ENCODE data around the gene MOV10L1.

Gene MOV10L1

DNA sequence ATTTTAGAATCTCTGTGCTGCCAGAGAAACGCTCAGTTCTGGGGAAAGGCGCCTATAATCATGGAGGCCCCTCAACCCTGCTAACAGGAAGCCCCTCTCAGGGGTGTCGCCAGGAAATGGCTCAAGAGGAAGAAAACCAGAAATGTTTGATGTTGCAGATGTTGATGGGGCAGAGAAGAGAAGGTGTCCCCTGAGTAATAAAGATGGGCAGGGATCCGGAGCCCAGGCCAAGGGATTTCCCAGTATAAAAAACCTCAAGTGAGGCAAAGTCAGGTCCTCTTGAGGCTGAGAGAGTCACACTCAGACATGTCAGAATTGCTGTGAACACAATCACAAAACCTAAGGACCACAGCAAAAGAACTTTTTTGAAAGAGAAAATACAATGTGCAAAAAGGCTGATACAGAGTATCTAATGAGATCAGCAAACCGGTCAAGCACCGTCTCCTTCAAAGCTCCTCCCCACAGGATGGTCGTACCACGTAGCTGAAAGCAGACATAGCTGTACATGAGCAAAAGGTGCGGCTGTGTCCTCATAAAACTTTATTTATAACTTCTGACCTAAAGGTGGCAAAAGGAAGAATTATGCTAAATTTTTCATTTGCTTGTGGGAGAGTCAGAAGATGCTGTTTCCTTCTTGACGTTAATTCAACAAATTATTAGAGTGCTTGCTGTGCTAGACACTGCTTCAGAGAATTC, 12.2 kb downstream of the MOV10L1 start:
- in situ Hi-C loops (cut with MboI; ENCODE audit: low sequenced_read_pairs) = no loop called here

DNA sequence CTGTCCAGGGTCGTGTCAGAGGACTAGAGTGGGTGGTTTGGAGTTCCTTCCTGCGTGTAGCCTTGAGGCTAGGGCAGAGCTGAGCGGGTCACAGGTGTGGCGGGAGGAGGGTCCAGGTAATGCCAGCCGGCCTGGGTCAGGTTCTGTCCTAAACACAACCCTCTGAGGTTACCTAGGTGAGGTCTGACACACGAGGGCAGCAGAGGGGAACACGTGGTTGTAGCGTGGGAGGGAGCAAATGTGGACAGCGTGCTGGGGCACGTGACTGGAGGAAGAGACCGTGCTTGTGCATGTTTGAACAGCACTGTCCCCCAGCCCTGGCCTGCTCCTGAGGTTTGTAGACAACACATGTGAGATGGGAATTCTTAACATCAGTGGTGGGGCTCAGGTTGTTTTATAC, 13.1 kb downstream of the MOV10L1 start:
- in situ Hi-C loops (cut with MboI; ENCODE audit: low sequenced_read_pairs) = no loop called here

DNA sequence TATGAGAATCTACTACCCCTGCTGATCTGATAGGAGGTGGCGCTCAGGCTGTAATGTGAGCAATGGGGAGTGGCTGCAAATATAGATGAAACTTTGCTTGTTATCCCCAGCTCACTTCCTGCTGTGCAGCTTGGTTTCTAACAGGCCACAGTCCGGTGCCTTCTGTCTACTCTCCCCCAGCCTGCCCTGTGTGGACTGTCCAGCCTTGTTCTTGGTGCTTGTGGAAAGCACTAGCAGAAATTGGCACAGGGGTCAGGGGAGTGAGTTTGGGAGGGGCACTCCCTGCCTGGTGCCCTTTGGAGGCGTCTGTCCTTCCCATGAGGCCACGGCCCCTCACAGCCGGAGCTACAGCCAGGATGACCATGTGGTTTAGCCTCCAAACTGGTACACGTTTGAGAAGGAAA, 14.3 kb downstream of the MOV10L1 start:
- in situ Hi-C loops (cut with MboI; ENCODE audit: low sequenced_read_pairs) = no loop called here

DNA sequence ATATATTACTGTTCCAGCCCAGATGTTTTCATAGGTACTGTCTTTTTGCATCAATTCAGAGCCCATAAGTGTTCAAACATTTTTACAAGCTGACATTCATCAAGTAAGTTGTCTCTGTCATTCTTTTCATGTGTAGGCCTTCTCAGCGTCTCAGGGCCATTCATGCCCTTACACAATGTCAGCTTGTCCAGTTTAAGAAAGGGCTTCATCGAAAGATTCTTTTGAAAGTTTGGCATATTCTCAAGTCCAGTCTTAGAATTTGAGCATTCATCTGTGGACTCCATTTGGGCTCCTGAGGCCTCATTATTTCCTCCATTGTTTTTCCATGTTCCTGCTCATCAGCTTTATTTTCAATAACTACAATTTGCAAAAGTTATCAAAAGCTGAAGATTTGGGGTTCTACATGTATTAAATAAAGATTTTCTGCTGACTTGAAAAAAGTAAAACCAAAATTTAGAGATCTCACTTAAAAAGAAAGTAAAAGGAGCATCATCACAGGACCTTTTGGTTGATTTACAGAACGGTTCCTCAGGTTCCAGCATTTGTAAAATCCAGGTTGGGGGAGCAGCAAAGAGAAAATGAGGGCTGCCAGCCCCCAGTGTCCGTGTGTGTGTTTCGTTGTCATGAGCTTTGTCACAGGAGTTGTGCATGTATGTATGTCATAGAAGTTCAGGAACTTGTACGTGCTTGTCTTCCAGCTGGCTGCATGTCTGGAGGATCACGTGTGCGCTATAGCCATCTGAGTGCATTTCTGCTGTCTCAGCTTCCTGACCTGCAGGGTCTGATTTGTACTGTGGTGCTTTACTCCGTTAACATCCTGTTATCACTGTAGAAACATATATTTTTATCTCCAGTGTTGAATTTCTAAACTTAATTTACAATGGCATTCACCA, 15.6 kb downstream of the MOV10L1 start:
- in situ Hi-C loops (cut with MboI; ENCODE audit: low sequenced_read_pairs) = no loop called here

DNA sequence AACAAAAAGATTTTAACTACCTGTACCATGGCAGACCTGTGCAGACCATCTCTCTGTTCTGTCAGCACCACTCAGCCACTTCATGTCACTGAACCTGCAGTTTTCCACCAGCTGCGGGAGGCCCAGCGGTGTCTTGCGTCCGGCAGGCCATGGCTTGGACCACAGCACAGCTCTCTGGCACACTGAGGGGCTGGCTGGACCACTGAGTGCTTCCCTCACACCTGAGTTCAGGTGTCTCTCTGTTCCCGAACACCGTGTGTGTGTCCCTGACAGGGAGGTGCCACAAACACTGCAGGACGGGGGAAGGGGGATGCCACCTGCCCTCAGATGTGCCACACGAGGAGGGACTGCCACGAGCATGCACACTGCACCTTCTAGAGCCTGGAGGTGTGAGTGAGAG, 17.7 kb downstream of the MOV10L1 start:
- in situ Hi-C loops (cut with MboI; ENCODE audit: low sequenced_read_pairs) = no loop called here

GRCh38 chr22:50111056-50111455, 21.2 kb downstream of the MOV10L1 start:
- in situ Hi-C loops (cut with MboI; ENCODE audit: low sequenced_read_pairs) = no loop called here

DNA sequence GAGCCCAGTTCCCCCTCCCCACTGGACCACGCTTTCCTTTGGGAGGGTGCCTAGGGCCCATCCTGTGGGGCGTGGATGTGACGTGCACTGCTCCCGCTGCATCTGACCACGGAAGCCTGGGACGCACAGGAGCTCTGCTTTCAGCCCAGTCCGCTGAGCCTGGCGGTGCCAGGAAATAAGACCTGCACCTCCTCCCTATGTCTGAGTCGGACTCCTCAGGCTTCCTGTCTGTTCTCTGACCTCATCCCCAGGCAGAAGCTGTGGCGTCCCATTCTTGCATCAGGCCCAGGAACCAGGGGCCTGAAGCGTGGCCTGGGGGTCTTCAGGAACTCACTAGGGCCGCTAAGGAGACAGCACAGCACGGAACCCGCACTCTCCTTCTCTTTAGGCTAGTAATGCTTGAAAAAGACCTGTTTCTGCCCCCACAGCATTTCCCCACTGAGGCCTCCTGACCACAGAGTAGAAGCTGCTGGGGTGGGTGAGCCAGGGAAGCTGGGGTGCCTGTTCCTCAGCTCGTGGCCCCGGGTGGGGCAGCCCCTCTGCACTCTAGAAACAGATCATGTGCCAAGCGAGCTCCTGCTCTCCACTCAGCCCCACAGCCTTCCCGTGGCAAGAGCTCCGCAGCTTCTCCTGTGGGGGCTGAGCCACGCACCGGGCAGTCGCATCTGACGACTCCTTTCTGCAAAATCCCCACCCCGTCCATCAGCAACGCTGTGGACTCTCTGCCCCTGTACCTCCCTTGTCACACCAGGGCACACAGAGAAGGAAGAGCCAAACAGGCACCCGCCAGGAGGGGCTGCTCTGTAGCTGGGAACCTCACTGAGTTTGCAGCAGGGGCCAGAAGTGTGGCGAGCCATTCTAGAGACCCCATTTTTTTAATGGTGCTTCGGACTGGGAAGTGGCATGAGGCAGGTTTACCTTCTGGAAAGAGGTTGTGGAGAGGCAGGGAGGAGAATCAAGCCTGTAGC, 22.6 kb downstream of the MOV10L1 start:
- in situ Hi-C loops (cut with MboI; ENCODE audit: low sequenced_read_pairs) = no loop called here

GRCh38 chr22:50114221-50115021, 24.6 kb downstream of the MOV10L1 start:
- in situ Hi-C loops (cut with MboI; ENCODE audit: low sequenced_read_pairs) = no loop called here

DNA sequence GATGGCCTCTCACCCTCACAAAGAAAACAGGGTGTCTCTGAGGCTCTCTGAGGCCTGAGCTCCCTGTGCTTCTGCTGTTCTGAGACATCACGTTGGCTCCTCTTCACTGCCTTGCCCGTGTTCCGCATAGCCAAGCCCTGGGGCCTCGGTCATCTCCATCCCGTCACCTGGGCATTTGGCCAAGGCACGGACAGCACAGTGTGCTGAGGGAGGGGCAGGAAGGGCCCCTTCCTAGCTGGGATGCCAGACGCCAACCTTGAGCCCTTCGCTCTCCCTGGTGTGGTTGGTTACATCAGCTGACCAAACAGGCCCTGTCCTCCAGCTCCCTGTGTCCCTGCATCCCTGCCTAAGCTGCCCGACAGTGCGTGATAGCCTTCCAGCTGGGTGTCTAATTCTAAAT, 25.9 kb downstream of the MOV10L1 start:
- in situ Hi-C loops (cut with MboI; ENCODE audit: low sequenced_read_pairs) = no loop called here

- in situ Hi-C loops (cut with MboI; ENCODE audit: low sequenced_read_pairs) = no loop called here
Measured at GRCh38 chr22:50117168-50117762, 27.5 kb downstream of the MOV10L1 start.

- in situ Hi-C loops (cut with MboI; ENCODE audit: low sequenced_read_pairs) = no loop called here
Measured at GRCh38 chr22:50118129-50118528, 28.3 kb downstream of the MOV10L1 start.

GRCh38 chr22:50118557-50119168, 28.9 kb downstream of the MOV10L1 start:
- in situ Hi-C loops (cut with MboI; ENCODE audit: low sequenced_read_pairs) = no loop called here

GRCh38 chr22:50119169-50119767, 29.5 kb downstream of the MOV10L1 start:
- in situ Hi-C loops (cut with MboI; ENCODE audit: low sequenced_read_pairs) = no loop called here

DNA sequence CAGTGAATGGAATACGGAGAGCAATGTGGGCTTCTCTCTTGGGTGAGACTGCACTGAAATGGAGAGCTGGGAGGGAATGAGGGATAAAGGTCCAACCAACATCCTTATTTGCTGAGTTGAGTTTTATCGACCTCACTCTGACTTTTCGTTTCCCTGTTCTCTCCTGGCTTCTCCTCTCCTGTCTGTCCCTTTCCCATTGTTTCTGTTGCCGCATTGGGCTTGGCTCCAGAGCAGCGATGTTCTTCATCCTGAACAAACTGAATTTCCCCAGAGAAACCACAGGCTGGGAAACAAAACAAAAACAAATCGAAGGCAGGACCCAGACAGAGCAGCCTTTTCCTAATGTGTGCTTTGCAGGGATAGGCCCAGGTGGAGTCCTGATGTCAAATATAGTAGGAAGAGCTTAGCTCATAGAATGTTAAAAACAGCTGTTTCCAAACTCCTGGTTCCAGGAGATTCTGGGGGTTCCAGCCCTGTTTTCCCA, 30.0 kb downstream of the MOV10L1 start:
- in situ Hi-C loops (cut with MboI; ENCODE audit: low sequenced_read_pairs) = no loop called here

- in situ Hi-C loops (cut with MboI; ENCODE audit: low sequenced_read_pairs) = no loop called here
Measured at GRCh38 chr22:50121202-50121740, 31.5 kb downstream of the MOV10L1 start.

- in situ Hi-C loops (cut with MboI; ENCODE audit: low sequenced_read_pairs) = no loop called here
Measured at GRCh38 chr22:50123119-50123518, 33.3 kb downstream of the MOV10L1 start.

DNA sequence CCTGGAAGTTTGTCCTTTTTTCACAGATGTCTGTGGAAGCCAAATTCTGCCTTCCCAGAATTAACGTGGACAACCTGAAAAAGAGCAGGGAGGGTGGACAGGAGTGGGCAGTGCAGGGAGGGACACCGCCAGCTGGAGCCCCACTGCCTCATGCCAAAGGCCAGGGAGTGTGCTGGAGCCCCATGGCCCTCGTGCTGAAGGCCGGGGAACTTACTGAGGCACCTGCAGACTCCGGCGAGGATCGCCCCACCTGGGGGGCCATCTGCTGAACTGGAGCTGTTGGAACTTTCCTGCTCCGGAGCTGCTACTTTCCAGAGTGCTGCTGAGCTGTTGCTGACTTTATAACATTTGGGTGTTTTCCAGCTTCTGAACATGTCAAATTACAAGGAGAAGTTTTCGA, 35.2 kb downstream of the MOV10L1 start:
- in situ Hi-C loops (cut with MboI; ENCODE audit: low sequenced_read_pairs) = no loop called here

DNA sequence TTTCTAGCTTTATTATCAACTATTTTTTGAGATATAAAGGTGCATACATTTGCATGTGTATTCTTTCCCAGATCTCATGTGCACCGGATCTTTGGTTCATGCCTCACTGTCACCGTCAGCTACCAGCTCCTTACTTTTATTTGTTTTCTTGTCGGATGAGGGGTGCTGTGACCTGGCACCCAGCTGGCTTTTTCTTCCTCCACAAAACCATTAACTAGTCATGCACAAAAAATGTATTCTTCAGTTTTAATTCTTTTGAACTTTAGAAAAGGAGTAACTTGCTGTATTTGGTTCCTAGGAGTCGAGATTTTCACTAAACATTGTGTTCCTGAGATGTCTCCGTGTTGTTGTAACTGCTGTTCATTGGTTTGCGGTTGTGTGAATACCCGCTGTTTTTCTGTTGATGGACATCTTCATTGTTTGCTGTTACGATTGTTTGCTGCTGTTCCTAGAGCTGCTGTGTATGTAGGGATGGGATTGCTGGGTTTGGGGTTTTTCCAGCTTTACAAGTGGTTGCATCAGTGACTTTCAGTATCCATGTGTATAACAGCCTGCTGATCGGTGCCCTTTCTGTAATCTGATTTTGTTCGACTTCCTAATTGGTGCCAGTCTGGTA, 39.4 kb downstream of the MOV10L1 start:
- in situ Hi-C loops (cut with MboI; ENCODE audit: low sequenced_read_pairs) = no loop called here
